ENCODE data around the gene MAT2A.
A peak's percentile ranks its signal among the peaks of the same experiment; 100 is the strongest.

Gene MAT2A

GRCh38 chr2:85560812-85561279 is 21.9 kb downstream of the MAT2A start:
- no peak for TF ChIP-seq CTCF (IDR thresholded peaks at IDR 0.05; ENCODE audit: low read depth, low read length, missing control alignments)
- no peak for DNase-seq
- Histone ChIP-seq H3K4me3 (ENCODE audit: low read depth, low read length) (peak overlapping the region; percentile 89), H3K27ac (no peak overlapping the region), H3K27me3 (replicated peaks) (no peaks in the 10 kb centered on the region), H3K36me3 (replicated peaks) (peaks cover 24% of the 10 kb centered on the region)
- in situ Hi-C loops (cut with HindIII; ENCODE audit: low pct_ligation_motif_present, low sequenced_read_pairs): no loop called here

GRCh38 chr2:85561280-85562212 is 22.6 kb downstream of the MAT2A start, which contains the start of gene GGCX:
Gene GGCX, minus strand, starts transcription at chr2:85561493. Its CDS starts 65 bp downstream, at chr2:85561428.
- peaks cover 19% of the 10 kb centered on the region for H3K36me3 ChIP-seq (replicated peaks)
- peak within 1 kb of the TSS; percentile 57 for H3K27ac ChIP-seq
- in situ Hi-C loops (cut with HindIII; ENCODE audit: low pct_ligation_motif_present, low sequenced_read_pairs): no loop called here
- DNase-seq: peak; percentile 90
- H3K4me3 ChIP-seq (ENCODE audit: low read depth, low read length): peak within 1 kb of the TSS; percentile 89
- H3K27me3 ChIP-seq (replicated peaks): no peaks in the 10 kb centered on the region
- TF ChIP-seq CTCF (IDR thresholded peaks at IDR 0.05; ENCODE audit: low read depth, low read length, missing control alignments): peak; percentile 5

- in situ Hi-C loops (cut with HindIII; ENCODE audit: low pct_ligation_motif_present, low sequenced_read_pairs): no loop called here
Observed at GRCh38 chr2:85564144-85564563, 25.2 kb downstream of the MAT2A start.

GRCh38 chr2:85566265-85566664 is 27.3 kb downstream of the MAT2A start:
- no peaks in the 10 kb centered on the region for H3K27me3 ChIP-seq (replicated peaks)
- DNase-seq: no peak
- no peak overlapping the region for H3K27ac ChIP-seq
- H3K36me3 ChIP-seq (replicated peaks): no peaks in the 10 kb centered on the region
- in situ Hi-C loops (cut with HindIII; ENCODE audit: low pct_ligation_motif_present, low sequenced_read_pairs): no loop called here
- TF ChIP-seq CTCF (IDR thresholded peaks at IDR 0.05; ENCODE audit: low read depth, low read length, missing control alignments): no peak
- no peak overlapping the region for H3K4me3 ChIP-seq (ENCODE audit: low read depth, low read length)

More at GRCh38 chr2:85564144-85564563, 25.2 kb downstream of the MAT2A start:
- TF ChIP-seq CTCF (IDR thresholded peaks at IDR 0.05; ENCODE audit: low read depth, low read length, missing control alignments): no peak
- no peak overlapping the region for H3K4me3 ChIP-seq (ENCODE audit: low read depth, low read length)
- H3K27me3 ChIP-seq (replicated peaks): no peaks in the 10 kb centered on the region
- no peak for DNase-seq
- no peak overlapping the region for H3K27ac ChIP-seq
- no peaks in the 10 kb centered on the region for H3K36me3 ChIP-seq (replicated peaks)

GRCh38 chr2:85575739-85576138 is 36.8 kb downstream of the MAT2A start:
- in situ Hi-C loops (cut with HindIII; ENCODE audit: low pct_ligation_motif_present, low sequenced_read_pairs): no loop called here
- no peak overlapping the region for H3K27ac ChIP-seq
- TF ChIP-seq CTCF (IDR thresholded peaks at IDR 0.05; ENCODE audit: low read depth, low read length, missing control alignments): no peak
- no peak for DNase-seq
- no peak overlapping the region for H3K4me3 ChIP-seq (ENCODE audit: low read depth, low read length)
- H3K27me3 ChIP-seq (replicated peaks): no peaks in the 10 kb centered on the region
- no peaks in the 10 kb centered on the region for H3K36me3 ChIP-seq (replicated peaks)

Measured in brain microvascular endothelial cell (primary cell).